H1 (cell line): ENCODE results near the gene GPR137. TPM values are rescaled to one million over a fixed set of nuclear protein-coding genes. Genes with fewer than 3 reads are reported as not detected.

Experiments used
- CTCF ChIA-PET: fragments of 300-600 bp; sonication (Branson Sonifier 250); formaldehyde crosslinking; loops from one replicate; lab custom pipeline; 2021; ENCODE audit not compliant: partially characterized antibody; lab: Charles Lee
- POLR2A ChIA-PET: fragments of 300-600 bp; sonication (Branson Sonifier 250); formaldehyde crosslinking; loops from one replicate; lab custom pipeline; 2021; ENCODE audit warnings: inconsistent platforms; ENCODE audit not compliant: partially characterized antibody; lab: Charles Lee
- DNase-seq, 2 experiments: peaks; one replicate each; pipeline versions ENCODE4 v3.0.0 to v3.0.0-alpha.2; 2010 to 2022; ENCODE audit warnings: low spot score in 2 of 2, low read depth in 1 of 2, mixed read lengths in 1 of 2
- FAIRE-seq: peaks from 2 replicates; lab custom pipeline; 2011; peaks lifted over from hg19 to GRCh38; lab: Jason Lieb, UNC
- H2AFZ ChIP-seq: 2 replicates; pipeline ENCODE4 v1.8.1; 2012; ENCODE audit warnings: low read length, inconsistent platforms
- H2AK5ac ChIP-seq: 2 replicates; pipeline ENCODE4 v1.6.1; 2013; ENCODE audit warnings: low read depth, low read length
- H2BK120ac ChIP-seq: replicated peaks from 2 replicates; pipeline ENCODE3; 2013; ENCODE audit warnings: low read depth, low read length, inconsistent platforms
- H2BK12ac ChIP-seq: 2 replicates; pipeline ENCODE4 v1.6.1; 2013; ENCODE audit warnings: low read depth, low read length
- H2BK15ac ChIP-seq: 2 replicates; pipeline ENCODE4 v1.6.1; 2013; ENCODE audit warnings: low read length
- H2BK20ac ChIP-seq: 2 replicates; pipeline ENCODE4 v1.6.1; 2013; ENCODE audit warnings: low read length
- H2BK5ac ChIP-seq: 2 replicates; pipeline ENCODE4 v1.6.1; 2013; ENCODE audit warnings: low read depth, low read length
- H3K14ac ChIP-seq: 2 replicates; pipeline ENCODE4 v1.6.1; 2013; ENCODE audit warnings: inconsistent platforms; ENCODE audit not compliant: insufficient read length
- H3K18ac ChIP-seq: 2 replicates; pipeline ENCODE4 v1.6.1; 2013; ENCODE audit warnings: low read length; ENCODE audit errors: extremely low read depth
- H3K23ac ChIP-seq: 2 replicates; pipeline ENCODE4 v1.6.1; 2013; ENCODE audit warnings: inconsistent platforms; ENCODE audit not compliant: insufficient read length
- H3K23me2 ChIP-seq: 2 replicates; pipeline ENCODE4 v1.6.1; 2013; ENCODE audit warnings: low read depth, low read length
- H3K27ac ChIP-seq: 2 replicates; pipeline ENCODE4 v1.6.1; 2011; ENCODE audit warnings: low read depth, low read length, inconsistent platforms
- H3K27me3 ChIP-seq, 4 experiments: replicated peaks in 1 of 4; 1 replicate in 1 of 4; 2 replicates in 3 of 4; pipeline versions ENCODE4 v1.6.1 to v1.8.1; 2011 to 2013; ENCODE audit warnings: low read length in 3 of 4, mild to moderate bottlenecking in 3 of 4, inconsistent platforms in 2 of 4, mixed read lengths in 2 of 4, moderate library complexity in 1 of 4; ENCODE audit not compliant: control insufficient read depth in 3 of 4, insufficient read depth in 3 of 4; ENCODE audit errors: extremely low read depth in 1 of 4
- H3K36me3 ChIP-seq, 4 experiments: 2 replicates each; pipeline versions ENCODE4 v1.6.1 to v1.8.1; 2011 to 2013; ENCODE audit warnings: mild to moderate bottlenecking in 4 of 4, low read length in 3 of 4, moderate library complexity in 2 of 4, control low read depth in 1 of 4, inconsistent platforms in 1 of 4; ENCODE audit not compliant: insufficient read depth in 4 of 4, control insufficient read depth in 2 of 4
- H3K4ac ChIP-seq: replicated peaks from 2 replicates; pipeline ENCODE3; 2013; ENCODE audit warnings: low read length, low read depth, mixed read lengths, inconsistent platforms; ENCODE audit not compliant: insufficient read length
- H3K4me1 ChIP-seq, 4 experiments: replicated peaks in 1 of 4; 1 replicate in 1 of 4; 2 replicates in 3 of 4; pipeline versions ENCODE4 v1.6.1 to v1.8.1; 2011 to 2013; ENCODE audit warnings: low read length in 3 of 4, inconsistent platforms in 2 of 4, mixed read lengths in 1 of 4; ENCODE audit not compliant: insufficient read depth in 4 of 4, control insufficient read depth in 3 of 4
- H3K4me2 ChIP-seq, 2 experiments: 2 replicates each; pipeline versions ENCODE4 v1.6.1 to v1.8.1; 2011 to 2013; ENCODE audit warnings: low read depth in 2 of 2, low read length in 2 of 2, control low read depth in 1 of 2, inconsistent platforms in 1 of 2, mild to moderate bottlenecking in 1 of 2; ENCODE audit not compliant: insufficient read depth in 1 of 2
- H3K4me3 ChIP-seq, 4 experiments: fragments of 200-600, 300-600 bp in 1 of 4; sonication (generic), shearing (Covaris generic), sonication (Bioruptor Twin) in 1 of 4; 2 replicates each; pipeline versions ENCODE4 v1.5.1 to v1.8.1; 2011 to 2016; ENCODE audit warnings: low read length in 4 of 4, low read depth in 3 of 4, control low read depth in 2 of 4, inconsistent platforms in 2 of 4, mild to moderate bottlenecking in 2 of 4, mixed read lengths in 1 of 4, moderate library complexity in 1 of 4; ENCODE audit not compliant: insufficient read depth in 2 of 4; ENCODE audit errors: extremely low read depth in 1 of 4
- H3K56ac ChIP-seq: replicated peaks from 2 replicates; pipeline ENCODE3; 2013; ENCODE audit warnings: low read depth, mild to moderate bottlenecking, mixed read lengths, low read length, inconsistent platforms; ENCODE audit not compliant: insufficient read length
- H3K79me1 ChIP-seq: 2 replicates; pipeline ENCODE4 v1.6.1; 2013; ENCODE audit warnings: low read depth, low read length, control low read depth
- H3K79me2 ChIP-seq, 2 experiments: 2 replicates each; pipeline versions ENCODE4 v1.6.1 to v1.8.1; 2012 to 2013; ENCODE audit warnings: low read length in 2 of 2, mild to moderate bottlenecking in 2 of 2, inconsistent platforms in 1 of 2; ENCODE audit not compliant: insufficient read depth in 2 of 2, control insufficient read depth in 1 of 2
- H3K9ac ChIP-seq, 4 experiments: replicated peaks in 1 of 4; 1 replicate in 1 of 4; 2 replicates in 3 of 4; pipeline versions ENCODE4 v1.6.1 to v1.8.1; 2011 to 2013; ENCODE audit warnings: low read depth in 3 of 4, low read length in 3 of 4, control low read depth in 2 of 4, mild to moderate bottlenecking in 2 of 4, moderate library complexity in 2 of 4, inconsistent platforms in 1 of 4; ENCODE audit errors: extremely low read depth in 1 of 4
- H3K9me3 ChIP-seq, 2 experiments: 2 replicates each; pipeline versions ENCODE4 v1.6.1 to v1.8.1; 2012 to 2013; ENCODE audit warnings: mild to moderate bottlenecking in 2 of 2, moderate library complexity in 2 of 2, control low read depth in 1 of 2, inconsistent platforms in 1 of 2, low read depth in 1 of 2, low read length in 1 of 2, mixed read lengths in 1 of 2; ENCODE audit not compliant: insufficient read depth in 2 of 2
- H4K20me1 ChIP-seq, 2 experiments: replicated peaks in 1 of 2; 2 replicates each; pipeline versions ENCODE3 to v1.8.1; 2011 to 2013; ENCODE audit warnings: inconsistent platforms in 2 of 2, low read length in 2 of 2, mild to moderate bottlenecking in 1 of 2; ENCODE audit not compliant: insufficient read depth in 2 of 2, control insufficient read depth in 1 of 2
- H4K5ac ChIP-seq: 2 replicates; pipeline ENCODE4 v1.6.1; 2013; ENCODE audit warnings: low read length, low read depth, mixed read lengths, inconsistent platforms; ENCODE audit not compliant: insufficient read length
- H4K8ac ChIP-seq: 2 replicates; pipeline ENCODE4 v1.8.0; 2013; ENCODE audit warnings: mild to moderate bottlenecking, moderate library complexity, low read length, inconsistent platforms; ENCODE audit not compliant: insufficient read depth; ENCODE audit errors: extremely low read depth
- H4K91ac ChIP-seq: replicated peaks from 2 replicates; pipeline ENCODE3; 2013; ENCODE audit warnings: low read length, mixed read lengths, inconsistent platforms; ENCODE audit not compliant: insufficient read length
- BACH1 ChIP-seq: IDR thresholded peaks from 2 replicates; pipeline ENCODE4 v1.6.1; 2012; ENCODE audit warnings: low read length, improper control_type of control experiment
- BRCA1 ChIP-seq: IDR thresholded peaks from 2 replicates; pipeline ENCODE4 v1.6.1; 2012; ENCODE audit warnings: low read depth, low read length, improper control_type of control experiment
- CBX8 ChIP-seq: fragments of 300-800, 300-1000 bp; sonication (generic); IDR thresholded peaks from 2 replicates; pipeline ENCODE4 v1.7.1; 2016; ENCODE audit warnings: low read depth, low read length, borderline replicate concordance
- CHD1 ChIP-seq: IDR thresholded peaks from 2 replicates; pipeline ENCODE4 v1.6.1; 2012; ENCODE audit warnings: low read depth, low read length, improper control_type of control experiment
- CHD2 ChIP-seq: IDR thresholded peaks from 2 replicates; pipeline ENCODE4 v1.6.1; 2012; ENCODE audit warnings: low read length, improper control_type of control experiment
- EP300 ChIP-seq, 2 experiments: IDR thresholded peaks; 1 replicate in 1 of 2; 2 replicates in 1 of 2; pipeline ENCODE4 v1.6.1; 2011 to 2012; ENCODE audit warnings: low read depth in 2 of 2, low read length in 2 of 2, mild to moderate bottlenecking in 2 of 2, borderline replicate concordance in 1 of 2, inconsistent platforms in 1 of 2, moderate library complexity in 1 of 2
- GTF2F1 ChIP-seq: IDR thresholded peaks from 2 replicates; pipeline ENCODE4 v1.6.1; 2012; ENCODE audit warnings: low read depth, low read length, improper control_type of control experiment, borderline replicate concordance
- HDAC2 ChIP-seq, 2 experiments: fragments of 300-600 bp in 1 of 2; sonication (generic) in 1 of 2; IDR thresholded peaks; 2 replicates each; pipeline ENCODE4 v1.6.1; 2011 to 2012; ENCODE audit warnings: low read depth in 2 of 2, low read length in 2 of 2, mild to moderate bottlenecking in 2 of 2, moderate library complexity in 2 of 2, borderline replicate concordance in 1 of 2, inconsistent platforms in 1 of 2
- KDM5A ChIP-seq: fragments of 200-600 bp; IDR thresholded peaks from 2 replicates; pipeline ENCODE4 v1.7.1; 2012; ENCODE audit warnings: mild to moderate bottlenecking, low read length, inconsistent platforms, mixed read lengths
- POLR2A ChIP-seq, 2 experiments: IDR thresholded peaks; 1 replicate in 1 of 2; 2 replicates in 1 of 2; pipeline ENCODE4 v1.6.1; 2011; ENCODE audit warnings: low read depth in 2 of 2, low read length in 2 of 2, mild to moderate bottlenecking in 2 of 2; ENCODE audit errors: control extremely low read depth in 1 of 2
- RBBP5 ChIP-seq: IDR thresholded peaks from 2 replicates; pipeline ENCODE4 v1.7.1; 2012; ENCODE audit warnings: low read depth, mild to moderate bottlenecking, inconsistent platforms, low read length, moderate library complexity, borderline replicate concordance
- SP1 ChIP-seq: IDR thresholded peaks from 2 replicates; pipeline ENCODE4 v1.6.1; 2011; ENCODE audit warnings: low read depth, low read length
- YY1 ChIP-seq: IDR thresholded peaks from 2 replicates; pipeline ENCODE4 v1.6.1; 2011; ENCODE audit warnings: low read depth, mild to moderate bottlenecking, low read length
- WGBS, 2 experiments: shearing (Covaris generic) in 1 of 2; methylation state at CpG; one replicate each; pipeline versions ENCODE4 v1.1.6 to v1.1.7; 2013 to 2015; ENCODE audit warnings: low lambda C conversion rate in 2 of 2, mixed read lengths in 2 of 2, inconsistent platforms in 1 of 2, low coverage in 1 of 2, missing lambda C conversion rate in 1 of 2; ENCODE audit not compliant: insufficient replicate concordance in 2 of 2, insufficient coverage in 1 of 2, insufficient read length in 1 of 2; ENCODE audit errors: extremely low coverage in 1 of 2, missing lambda C conversion rate in 1 of 2; 5-methylcytosine and 5-hydroxymethylcytosine counted together
- polyA plus RNA-seq, 7 experiments: library from polyadenylated mRNA; depleted of rRNA in 3 of 7; stranded (reverse) in 5 of 7; unstranded in 2 of 7; fragments of >200 nt in 5 of 7; fragments of 200-250 nt in 2 of 7; gene quantifications; 1 replicate in 5 of 7; 2 replicates in 1 of 7; 4 replicates in 1 of 7; pipeline versions ENCODE4 v1.2.1 to v1.2.3, GENCODE V29; 2011 to 2013; ENCODE audit warnings: missing spikeins in 2 of 7, mixed read lengths in 2 of 7
- total RNA-seq: library from RNA; stranded (reverse); fragmentation: NEBNext Ultra II Directional; extraction: Animal tissue kit (Norgen Biotek cat#: 25700); gene quantifications from 2 replicates; pipeline ENCODE4 v1.2.1, GENCODE V29; 2021

Gene GPR137
- total and polyA plus RNA-seq, 2 of the 8 experiments (the other 6 are each of a cell fraction or from before 2014, with no cell fraction given) = 36.2 to 37.8 TPM

GRCh38 chr11:64256300-64256699, 29.3 kb upstream of the GPR137 start:
- Histone ChIP-seq H3K4me3 (no peak overlapping the region), H4K91ac (no peak overlapping the region), H3K14ac (no peak overlapping the region), H3K4ac (no peak overlapping the region), H2BK12ac (no peak overlapping the region), H2BK120ac (no peak overlapping the region), H3K9ac (no peak overlapping the region), H3K36me3 (peaks cover 20 to 59% (median 35%) of the 10 kb centered on the region in 4 experiments), H3K27me3 (no peaks in the 10 kb centered on the region), H2AK5ac (no peak overlapping the region), H3K79me1 (peaks cover 2% of the 10 kb centered on the region; the same call in 1 of the 2 replicates), H4K5ac (no peak overlapping the region), H2BK5ac (no peak overlapping the region), H3K79me2 (peaks cover 0 to 23% of the 10 kb centered on the region in 2 experiments; a peak in 1 of 4 replicates), H3K18ac (no peak overlapping the region), H3K56ac (no peak overlapping the region), H3K9me3 (no peaks in the 10 kb centered on the region), H3K4me2 (no peak overlapping the region), H2BK20ac (no peak overlapping the region), H3K27ac (no peak overlapping the region), H3K4me1 (peaks cover 0 to 9% (median 4%) of the 10 kb centered on the region in 4 experiments; a peak in 3 of 7 replicates), H4K20me1 (peaks cover 10 to 24% of the 10 kb centered on the region in 2 experiments), H4K8ac (no peak overlapping the region), H2BK15ac (no peak overlapping the region), H3K23ac (no peak overlapping the region), H3K23me2 (peaks cover 7% of the 10 kb centered on the region; the same call in 1 of the 2 replicates), H2AFZ (no peak overlapping the region)
- no peak for DNase-seq
- no peak for FAIRE-seq
- CTCF ChIA-PET = interaction anchor here (0.9 to 5.9 kb wide), 3 partner anchors 9 to 52 kb away, joined by 3 to 62 read pairs (median 3); partner anchors contain the start of gene FERMT3
- POLR2A ChIA-PET = interaction anchor here (0.7 to 7.1 kb wide), 3 partner anchors 11 to 25 kb away, joined by 3 to 101 read pairs (median 36); partner anchors contain the start of gene PPP1R14B
- 93% methylated on average over 15 of the region's 15 CpGs; no CpG with 5 or more reads in 1 of the 2 experiments for WGBS, 2 experiments
- TF ChIP-seq CHD1 (no peak), KDM5A (no peak), BRCA1 (no peak), CBX8 (no peak), SP1 (no peak), GTF2F1 (no peak), YY1 (no peak), BACH1 (no peak), POLR2A (IDR thresholded peaks at IDR 0.05; ENCODE audit: control extremely low read depth in 1 of 2, low read depth in 2 of 2, low read length in 2 of 2) (no peak), RBBP5 (no peak), HDAC2 (IDR thresholded peaks at IDR 0.05; ENCODE audit: borderline replicate concordance in 1 of 2, low read depth in 2 of 2, low read length in 2 of 2) (no peak), EP300 (IDR thresholded peaks at IDR 0.05; ENCODE audit: borderline replicate concordance in 1 of 2, low read depth in 2 of 2, low read length in 2 of 2) (no peak), CHD2 (no peak)
